Measurements from ENCODE around the gene TNRC6A. TPM values are rescaled to one million over a fixed set of nuclear protein-coding genes. Genes with fewer than 3 reads are reported as not detected.

Gene TNRC6A
- total and polyA plus RNA-seq, 9 of the 15 experiments (the other 6 are each of a cell fraction or from before 2014, with no cell fraction given) = 3.4 to 32.1 (median 26.6) TPM

DNA sequence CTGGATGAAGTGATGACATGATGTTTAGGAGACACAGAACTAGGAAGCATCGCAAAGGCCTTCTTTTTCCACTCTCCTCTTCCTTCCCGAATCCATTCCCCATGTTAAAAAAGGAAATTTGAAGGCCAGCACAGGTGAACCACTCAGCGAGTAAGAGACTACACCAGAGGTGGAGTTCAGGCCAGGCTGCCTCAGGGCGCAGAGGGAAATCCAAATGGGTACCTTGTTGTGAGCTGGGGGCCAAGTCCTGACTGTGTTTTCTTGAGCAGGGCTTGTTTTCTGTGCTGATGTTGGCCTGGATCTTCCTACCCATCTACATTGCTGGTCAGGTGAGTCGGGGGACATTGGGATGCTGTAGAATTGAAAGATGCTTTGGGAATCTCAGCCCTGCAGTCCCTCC, 142.4 kb downstream of the TNRC6A start:
- CTCF ChIA-PET (ENCODE audit: low intra/inter-chr PET ratio) = no interaction called here
- TF ChIP-seq NCOA6 (IDR thresholded peaks at IDR 0.05) (no peak), MTA1 (IDR thresholded peaks at IDR 0.05; ENCODE audit: borderline replicate concordance) (no peak), MAFF (IDR thresholded peaks at IDR 0.05; ENCODE audit: low read length) (no peak), ZNF184 (CRISPR knock-in tag; IDR thresholded peaks at IDR 0.05) (no peak), SREBF1 (IDR thresholded peaks at IDR 0.05; ENCODE audit: borderline replicate concordance, low read depth, low read length) (no peak), ZNF830 (CRISPR knock-in tag; IDR thresholded peaks at IDR 0.05) (no peak), MCM3 (IDR thresholded peaks at IDR 0.05) (no peak), TBL1XR1 (IDR thresholded peaks at IDR 0.05; ENCODE audit: low read length in 2 of 2) (no peak), NCOA1 (IDR thresholded peaks at IDR 0.05; ENCODE audit: low read depth) (no peak), ZNF431 (CRISPR knock-in tag; IDR thresholded peaks at IDR 0.05) (no peak), ZNF224 (CRISPR knock-in tag; IDR thresholded peaks at IDR 0.05) (no peak)
- TF ChIP-seq, protein P1, sequence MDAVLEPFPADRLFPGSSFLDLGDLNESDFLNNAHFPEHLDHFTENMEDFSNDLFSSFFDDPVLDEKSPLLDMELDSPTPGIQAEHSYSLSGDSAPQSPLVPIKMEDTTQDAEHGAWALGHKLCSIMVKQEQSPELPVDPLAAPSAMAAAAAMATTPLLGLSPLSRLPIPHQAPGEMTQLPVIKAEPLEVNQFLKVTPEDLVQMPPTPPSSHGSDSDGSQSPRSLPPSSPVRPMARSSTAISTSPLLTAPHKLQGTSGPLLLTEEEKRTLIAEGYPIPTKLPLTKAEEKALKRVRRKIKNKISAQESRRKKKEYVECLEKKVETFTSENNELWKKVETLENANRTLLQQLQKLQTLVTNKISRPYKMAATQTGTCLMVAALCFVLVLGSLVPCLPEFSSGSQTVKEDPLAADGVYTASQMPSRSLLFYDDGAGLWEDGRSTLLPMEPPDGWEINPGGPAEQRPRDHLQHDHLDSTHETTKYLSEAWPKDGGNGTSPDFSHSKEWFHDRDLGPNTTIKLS (IDR thresholded peaks at IDR 0.05; ENCODE audit: borderline replicate concordance, low read depth) = no peak
- TF ChIP-seq, protein P2, sequence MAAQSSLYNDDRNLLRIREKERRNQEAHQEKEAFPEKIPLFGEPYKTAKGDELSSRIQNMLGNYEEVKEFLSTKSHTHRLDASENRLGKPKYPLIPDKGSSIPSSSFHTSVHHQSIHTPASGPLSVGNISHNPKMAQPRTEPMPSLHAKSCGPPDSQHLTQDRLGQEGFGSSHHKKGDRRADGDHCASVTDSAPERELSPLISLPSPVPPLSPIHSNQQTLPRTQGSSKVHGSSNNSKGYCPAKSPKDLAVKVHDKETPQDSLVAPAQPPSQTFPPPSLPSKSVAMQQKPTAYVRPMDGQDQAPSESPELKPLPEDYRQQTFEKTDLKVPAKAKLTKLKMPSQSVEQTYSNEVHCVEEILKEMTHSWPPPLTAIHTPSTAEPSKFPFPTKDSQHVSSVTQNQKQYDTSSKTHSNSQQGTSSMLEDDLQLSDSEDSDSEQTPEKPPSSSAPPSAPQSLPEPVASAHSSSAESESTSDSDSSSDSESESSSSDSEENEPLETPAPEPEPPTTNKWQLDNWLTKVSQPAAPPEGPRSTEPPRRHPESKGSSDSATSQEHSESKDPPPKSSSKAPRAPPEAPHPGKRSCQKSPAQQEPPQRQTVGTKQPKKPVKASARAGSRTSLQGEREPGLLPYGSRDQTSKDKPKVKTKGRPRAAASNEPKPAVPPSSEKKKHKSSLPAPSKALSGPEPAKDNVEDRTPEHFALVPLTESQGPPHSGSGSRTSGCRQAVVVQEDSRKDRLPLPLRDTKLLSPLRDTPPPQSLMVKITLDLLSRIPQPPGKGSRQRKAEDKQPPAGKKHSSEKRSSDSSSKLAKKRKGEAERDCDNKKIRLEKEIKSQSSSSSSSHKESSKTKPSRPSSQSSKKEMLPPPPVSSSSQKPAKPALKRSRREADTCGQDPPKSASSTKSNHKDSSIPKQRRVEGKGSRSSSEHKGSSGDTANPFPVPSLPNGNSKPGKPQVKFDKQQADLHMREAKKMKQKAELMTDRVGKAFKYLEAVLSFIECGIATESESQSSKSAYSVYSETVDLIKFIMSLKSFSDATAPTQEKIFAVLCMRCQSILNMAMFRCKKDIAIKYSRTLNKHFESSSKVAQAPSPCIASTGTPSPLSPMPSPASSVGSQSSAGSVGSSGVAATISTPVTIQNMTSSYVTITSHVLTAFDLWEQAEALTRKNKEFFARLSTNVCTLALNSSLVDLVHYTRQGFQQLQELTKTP (IDR thresholded peaks at IDR 0.05; ENCODE audit: low read depth in 1 of 2, partially characterized antibody in 2 of 2) = no peak
- TF ChIP-seq, protein P3, sequence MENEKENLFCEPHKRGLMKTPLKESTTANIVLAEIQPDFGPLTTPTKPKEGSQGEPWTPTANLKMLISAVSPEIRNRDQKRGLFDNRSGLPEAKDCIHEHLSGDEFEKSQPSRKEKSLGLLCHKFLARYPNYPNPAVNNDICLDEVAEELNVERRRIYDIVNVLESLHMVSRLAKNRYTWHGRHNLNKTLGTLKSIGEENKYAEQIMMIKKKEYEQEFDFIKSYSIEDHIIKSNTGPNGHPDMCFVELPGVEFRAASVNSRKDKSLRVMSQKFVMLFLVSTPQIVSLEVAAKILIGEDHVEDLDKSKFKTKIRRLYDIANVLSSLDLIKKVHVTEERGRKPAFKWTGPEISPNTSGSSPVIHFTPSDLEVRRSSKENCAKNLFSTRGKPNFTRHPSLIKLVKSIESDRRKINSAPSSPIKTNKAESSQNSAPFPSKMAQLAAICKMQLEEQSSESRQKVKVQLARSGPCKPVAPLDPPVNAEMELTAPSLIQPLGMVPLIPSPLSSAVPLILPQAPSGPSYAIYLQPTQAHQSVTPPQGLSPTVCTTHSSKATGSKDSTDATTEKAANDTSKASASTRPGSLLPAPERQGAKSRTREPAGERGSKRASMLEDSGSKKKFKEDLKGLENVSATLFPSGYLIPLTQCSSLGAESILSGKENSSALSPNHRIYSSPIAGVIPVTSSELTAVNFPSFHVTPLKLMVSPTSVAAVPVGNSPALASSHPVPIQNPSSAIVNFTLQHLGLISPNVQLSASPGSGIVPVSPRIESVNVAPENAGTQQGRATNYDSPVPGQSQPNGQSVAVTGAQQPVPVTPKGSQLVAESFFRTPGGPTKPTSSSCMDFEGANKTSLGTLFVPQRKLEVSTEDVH (IDR thresholded peaks at IDR 0.05; ENCODE audit: low read depth, partially characterized antibody) = no peak
- TF ChIP-seq, protein P4, sequence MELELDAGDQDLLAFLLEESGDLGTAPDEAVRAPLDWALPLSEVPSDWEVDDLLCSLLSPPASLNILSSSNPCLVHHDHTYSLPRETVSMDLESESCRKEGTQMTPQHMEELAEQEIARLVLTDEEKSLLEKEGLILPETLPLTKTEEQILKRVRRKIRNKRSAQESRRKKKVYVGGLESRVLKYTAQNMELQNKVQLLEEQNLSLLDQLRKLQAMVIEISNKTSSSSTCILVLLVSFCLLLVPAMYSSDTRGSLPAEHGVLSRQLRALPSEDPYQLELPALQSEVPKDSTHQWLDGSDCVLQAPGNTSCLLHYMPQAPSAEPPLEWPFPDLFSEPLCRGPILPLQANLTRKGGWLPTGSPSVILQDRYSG (tag; conservative IDR thresholded peaks at IDR 0.05; ENCODE audit: low read depth) = no peak

More for the DNA sequence above, 142.4 kb downstream of the TNRC6A start:
- H3K4me3 ChIP-seq = no peak overlapping the region
- H3K4me1 ChIP-seq (replicated peaks in 1 of 2; ENCODE audit: control insufficient read depth in 2 of 2, insufficient read depth in 2 of 2, low read length in 2 of 2) = no peaks in the 10 kb centered on the region; a peak in 1 of 5 replicates
- H3K79me2 ChIP-seq (ENCODE audit: control insufficient read depth, insufficient read depth, low read length) = no peaks in the 10 kb centered on the region
- no peaks in the 10 kb centered on the region for H4K20me1 ChIP-seq (replicated peaks; ENCODE audit: control insufficient read depth, insufficient read depth, low read length)
- no peak for FAIRE-seq
- no peaks in the 10 kb centered on the region for H3K9me3 ChIP-seq (replicated peaks; ENCODE audit: control insufficient read depth, insufficient read depth, low read depth, low read length)
- POLR2A ChIA-PET = interaction anchor here (1.2 kb wide), 1 partner anchor 240 kb away, joined by 5 read pairs; the partner anchor contains the start of gene LCMT1
- H3K27me3 ChIP-seq (ENCODE audit: control insufficient read depth in 2 of 2, insufficient read depth in 2 of 2, low read length in 2 of 2) = peaks cover 9 to 44% of the 10 kb centered on the region in 2 experiments; a peak in 4 of 5 replicates
- no TSS peak for BruUV-seq (replicated peaks)
- intact Hi-C loops (cut with micrococcal nuclease) = no loop called here
- no peaks in the 10 kb centered on the region for H3K36me3 ChIP-seq (ENCODE audit: control insufficient read depth, insufficient read depth, low read length)
- no peak overlapping the region for H3K9ac ChIP-seq (ENCODE audit: insufficient read depth in 1 of 2, low read depth in 2 of 2, low read length in 2 of 2)
- no peak overlapping the region for H2AFZ ChIP-seq (ENCODE audit: low read depth, low read length)
- no peak overlapping the region for H3K4me2 ChIP-seq (ENCODE audit: insufficient read depth, low read length)
- no peak for ATAC-seq
- in situ Hi-C loops (cut with MboI) = no loop called here
- DNase-seq (ENCODE audit: extremely low read depth in 1 of 4, low spot score in 3 of 4) = no peak
- H3K9me1 ChIP-seq (ENCODE audit: control insufficient read depth, insufficient read depth, low read length) = no peaks in the 10 kb centered on the region
- WGBS (ENCODE audit: insufficient coverage, low coverage, missing lambda C conversion rate) = 10% methylated on average over 5 of the region's 5 CpGs
- no peak overlapping the region for H3K27ac ChIP-seq (ENCODE audit: extremely low read depth, low read depth, low read length)
